A673 (cell line): ENCODE data around the gene MEPE. TPM values are rescaled to one million over a fixed set of nuclear protein-coding genes. Genes with fewer than 3 reads are reported as not detected.

Experiments
- BruUV-seq: library from RNA; stranded (reverse); fragments of 400-500 nt; replicated peaks from 2 replicates; lab custom pipeline; 2021; lab: Mats Ljungman, UMichigan
- CTCF ChIA-PET: fragments of 300-600 bp; sonication (Branson Sonifier 250); formaldehyde crosslinking; loops from one replicate; lab custom pipeline; 2022; ENCODE audit warnings: antibody characterized with exemption; lab: Charles Lee
- POLR2A ChIA-PET: fragments of 300-600 bp; sonication (Branson Sonifier 250); formaldehyde crosslinking; loops from one replicate; lab custom pipeline; 2022; ENCODE audit warnings: antibody characterized with exemption; ENCODE audit not compliant: low non-redundant PET; lab: Charles Lee
- DNase-seq: peaks from one replicate; pipeline ENCODE4 v3.0.0-alpha.2; 2015; ENCODE audit warnings: low spot score
- H3K27ac ChIP-seq: fragments of 200-600 bp; sonication (generic); 2 replicates; pipeline ENCODE4 v1.5.1; 2016; ENCODE audit warnings: mixed run types, low read depth, mild to moderate bottlenecking, mixed read lengths, antibody characterized with exemption, low read length; ENCODE audit not compliant: poor library complexity, severe bottlenecking
- H3K27me3 ChIP-seq: fragments of 200-600 bp; sonication (generic); replicated peaks from 2 replicates; pipeline ENCODE4 v1.6.1; 2017; ENCODE audit warnings: mixed run types, low read depth, mild to moderate bottlenecking, mixed read lengths, antibody characterized with exemption, low read length; ENCODE audit not compliant: insufficient read depth, poor library complexity
- H3K36me3 ChIP-seq: fragments of 200-600 bp; sonication (generic); 2 replicates; pipeline ENCODE4 v1.6.1; 2016; ENCODE audit warnings: mixed run types, mild to moderate bottlenecking, mixed read lengths, antibody characterized with exemption, low read length; ENCODE audit not compliant: insufficient read depth, poor library complexity, severe bottlenecking
- H3K4me1 ChIP-seq: fragments of 200-600 bp; sonication (generic); 2 replicates; pipeline ENCODE4 v1.6.1; 2017; ENCODE audit warnings: mixed run types, mild to moderate bottlenecking, mixed read lengths, antibody characterized with exemption, low read length; ENCODE audit not compliant: insufficient read depth, poor library complexity, severe bottlenecking
- H3K4me3 ChIP-seq: fragments of 200-600 bp; sonication (generic); 2 replicates; pipeline ENCODE4 v1.5.1; 2016; ENCODE audit warnings: low read depth, mixed run types, mild to moderate bottlenecking, mixed read lengths, low read length; ENCODE audit not compliant: poor library complexity, severe bottlenecking
- H3K9me3 ChIP-seq: fragments of 200-600 bp; sonication (generic); 2 replicates; pipeline ENCODE4 v1.6.1; 2016; ENCODE audit warnings: mixed run types, low read depth, mild to moderate bottlenecking, mixed read lengths, antibody characterized with exemption, low read length; ENCODE audit not compliant: poor library complexity, severe bottlenecking
- EZH2 ChIP-seq: fragments of 200-600 bp; sonication (generic); IDR thresholded peaks from 2 replicates; pipeline ENCODE4 v1.6.1; 2017; ENCODE audit warnings: borderline replicate concordance, low read depth, mild to moderate bottlenecking, mixed read lengths, antibody characterized with exemption, low read length; ENCODE audit not compliant: poor library complexity, severe bottlenecking
- intact Hi-C: fragments of 100-400 bp; cut with micrococcal nuclease; formaldehyde crosslinking; loops from one replicate; pipeline ENCODE4 v1.10.0; 2022; ENCODE audit not compliant: unreplicated experiment
- total RNA-seq: library from RNA; stranded (reverse); gene quantifications from 2 replicates; pipeline ENCODE4 v1.2.3, GENCODE V29; 2021
- TF ChIP-seq, protein P1 (sequence below): fragments of 300-800, 200-600 bp; sonication (generic); conservative IDR thresholded peaks from 2 replicates; pipeline ENCODE4 v1.5.1; 2017; ENCODE audit warnings: low read depth, mild to moderate bottlenecking, antibody characterized with exemption, low read length, moderate library complexity, mixed read lengths

MEPE gene
- total RNA-seq, 1 experiment from 2014 or later = not detected

DNA sequence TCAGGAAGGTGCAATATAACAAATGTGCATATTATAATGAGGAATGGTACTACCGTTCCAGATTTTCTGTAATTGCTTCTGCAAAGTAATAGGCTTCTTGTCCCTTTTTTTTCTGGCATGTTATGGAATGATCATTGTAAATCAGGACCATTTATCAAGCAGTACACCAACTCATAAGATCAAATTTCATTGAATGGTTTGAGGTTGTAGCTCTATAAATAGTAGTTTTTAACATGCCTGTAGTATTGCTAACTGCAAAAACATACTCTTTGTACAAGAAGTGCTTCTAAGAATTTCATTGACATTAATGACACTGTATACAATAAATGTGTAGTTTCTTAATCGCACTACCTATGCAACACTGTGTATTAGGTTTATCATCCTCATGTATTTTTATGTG, 20.8 kb upstream of the MEPE start:
- DNase-seq = no peak
- POLR2A ChIA-PET = no interaction called here
- CTCF ChIA-PET = no interaction called here

DNA sequence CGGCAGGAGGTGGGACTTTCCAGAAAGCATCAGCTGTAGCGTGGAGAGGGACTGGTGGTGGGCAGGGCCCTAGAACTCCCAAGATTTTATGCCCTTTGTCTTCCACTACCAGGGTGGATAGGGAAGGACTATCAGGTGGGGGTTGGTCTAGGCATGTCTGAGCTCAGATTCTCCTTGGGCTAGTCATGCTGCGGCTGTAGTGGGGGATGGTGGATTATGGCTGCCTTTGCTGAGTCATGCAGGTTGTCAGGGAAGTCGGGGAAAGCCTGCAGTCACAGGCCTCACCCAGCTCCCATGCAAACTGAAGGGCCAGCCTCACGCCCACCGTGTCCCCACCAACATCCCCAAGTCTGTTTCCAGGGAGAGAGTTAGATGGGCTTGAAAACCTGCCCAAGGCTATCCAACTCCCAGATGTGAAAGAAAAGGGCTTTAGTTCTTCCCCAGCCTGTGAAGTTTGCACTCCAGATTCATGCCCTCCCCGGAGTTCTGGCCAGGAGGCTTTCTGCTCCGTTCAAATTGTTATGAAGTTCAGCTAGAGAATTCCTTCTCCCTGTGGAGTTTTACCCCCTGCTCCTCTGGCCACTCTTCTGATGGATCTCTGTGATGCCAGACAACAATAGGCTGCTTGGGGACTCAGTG, 13.4 kb upstream of the MEPE start:
- Histone ChIP-seq H3K27me3 (no peaks in the 10 kb centered on the region), H3K36me3 (no peaks in the 10 kb centered on the region), H3K4me1 (no peaks in the 10 kb centered on the region), H3K4me3 (no peak overlapping the region), H3K27ac (no peak overlapping the region), H3K9me3 (no peaks in the 10 kb centered on the region)
- ChIA-PET CTCF (no interaction called here), POLR2A (no interaction called here)
- intact Hi-C loops = no loop called here
- TF ChIP-seq, protein P1, sequence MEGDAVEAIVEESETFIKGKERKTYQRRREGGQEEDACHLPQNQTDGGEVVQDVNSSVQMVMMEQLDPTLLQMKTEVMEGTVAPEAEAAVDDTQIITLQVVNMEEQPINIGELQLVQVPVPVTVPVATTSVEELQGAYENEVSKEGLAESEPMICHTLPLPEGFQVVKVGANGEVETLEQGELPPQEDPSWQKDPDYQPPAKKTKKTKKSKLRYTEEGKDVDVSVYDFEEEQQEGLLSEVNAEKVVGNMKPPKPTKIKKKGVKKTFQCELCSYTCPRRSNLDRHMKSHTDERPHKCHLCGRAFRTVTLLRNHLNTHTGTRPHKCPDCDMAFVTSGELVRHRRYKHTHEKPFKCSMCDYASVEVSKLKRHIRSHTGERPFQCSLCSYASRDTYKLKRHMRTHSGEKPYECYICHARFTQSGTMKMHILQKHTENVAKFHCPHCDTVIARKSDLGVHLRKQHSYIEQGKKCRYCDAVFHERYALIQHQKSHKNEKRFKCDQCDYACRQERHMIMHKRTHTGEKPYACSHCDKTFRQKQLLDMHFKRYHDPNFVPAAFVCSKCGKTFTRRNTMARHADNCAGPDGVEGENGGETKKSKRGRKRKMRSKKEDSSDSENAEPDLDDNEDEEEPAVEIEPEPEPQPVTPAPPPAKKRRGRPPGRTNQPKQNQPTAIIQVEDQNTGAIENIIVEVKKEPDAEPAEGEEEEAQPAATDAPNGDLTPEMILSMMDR = no peak
- no peak for TF ChIP-seq EZH2
- no peak for DNase-seq
- BruUV-seq = no TSS peak

More for the DNA sequence above, 20.8 kb upstream of the MEPE start:
- H3K27ac ChIP-seq = no peak overlapping the region
- no TSS peak for BruUV-seq
- intact Hi-C loops = no loop called here
- no peaks in the 10 kb centered on the region for H3K9me3 ChIP-seq
- no peak for TF ChIP-seq EZH2
- TF ChIP-seq, protein P1 = no peak
- H3K36me3 ChIP-seq = no peaks in the 10 kb centered on the region
- no peak overlapping the region for H3K4me3 ChIP-seq
- H3K4me1 ChIP-seq = no peaks in the 10 kb centered on the region
- no peaks in the 10 kb centered on the region for H3K27me3 ChIP-seq

DNA sequence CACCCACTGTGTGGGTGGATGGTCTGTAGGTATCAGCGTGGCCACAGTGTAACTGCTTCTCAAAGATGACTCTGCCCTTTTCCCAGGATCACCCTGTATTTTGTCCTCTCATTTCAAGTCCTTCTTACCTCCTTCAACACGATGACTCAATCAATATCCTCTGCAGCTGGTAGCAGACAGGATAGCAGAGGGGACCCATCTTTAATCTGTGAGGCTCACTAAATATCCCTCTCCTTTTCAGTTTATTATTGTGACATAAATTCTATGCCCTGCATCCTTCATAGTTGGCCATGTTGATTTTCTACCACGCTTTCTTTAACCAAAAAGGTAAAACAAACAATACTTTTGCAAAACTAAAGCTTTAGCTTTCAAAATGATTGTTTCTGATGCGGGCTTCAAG, 9.6 kb upstream of the MEPE start:
- no peak for DNase-seq
- BruUV-seq = no TSS peak
- ChIA-PET POLR2A (no interaction called here), CTCF (no interaction called here)
- Histone ChIP-seq H3K27ac (no peak overlapping the region), H3K4me3 (no peak overlapping the region), H3K4me1 (no peaks in the 10 kb centered on the region), H3K36me3 (no peaks in the 10 kb centered on the region), H3K9me3 (no peaks in the 10 kb centered on the region), H3K27me3 (no peaks in the 10 kb centered on the region)
- intact Hi-C loops = no loop called here
- TF ChIP-seq, protein P1 = no peak
- no peak for TF ChIP-seq EZH2
